Measurements from ENCODE around the gene COMMD8. TPM values are rescaled to one million over a fixed set of nuclear protein-coding genes. Genes with fewer than 3 reads are reported as not detected.

COMMD8 gene
- total RNA-seq, 2 donors from 2014 or later = 4.6 to 9.9 TPM

DNA sequence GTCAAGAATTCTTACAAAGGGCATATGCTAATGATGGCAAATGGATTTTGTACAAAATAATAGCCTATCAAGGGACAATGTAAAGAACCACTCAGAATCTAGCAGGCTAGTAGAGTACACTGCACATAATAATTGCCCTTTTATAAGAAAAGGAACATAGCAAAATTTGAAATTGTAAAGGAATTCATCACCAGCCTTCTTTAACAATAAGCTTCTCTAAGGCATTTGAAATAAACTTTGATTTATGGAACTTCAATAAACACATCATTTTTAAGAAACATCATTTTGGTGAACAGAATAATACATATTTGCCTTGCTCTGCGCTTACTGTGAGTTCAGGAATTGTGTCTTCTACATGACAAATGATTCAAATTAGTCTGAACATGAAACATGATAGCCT lies 11.9 kb upstream of the COMMD8 start:
- ATAC-seq (no peak), DNase-seq (no peak)
- Histone ChIP-seq H3K27ac (no peak overlapping the region), H3K4me3 (no peak overlapping the region), H3K27me3 (no peaks in the 10 kb centered on the region), H3K9me3 (no peaks in the 10 kb centered on the region), H3K4me1 (no peaks in the 10 kb centered on the region), H3K36me3 (replicated peaks in 1 of 2; ENCODE audit: insufficient read depth in 1 of 2, low read depth in 2 of 2) (no peaks in the 10 kb centered on the region)
- WGBS, 2 donors = 48 to 71% methylated on average over 1 of the region's 1 CpG
- intact Hi-C loops (cut with DNase I) = no loop called here
- TF ChIP-seq POLR2A (IDR thresholded peaks at IDR 0.05) = no peak
- TF ChIP-seq, protein P1, sequence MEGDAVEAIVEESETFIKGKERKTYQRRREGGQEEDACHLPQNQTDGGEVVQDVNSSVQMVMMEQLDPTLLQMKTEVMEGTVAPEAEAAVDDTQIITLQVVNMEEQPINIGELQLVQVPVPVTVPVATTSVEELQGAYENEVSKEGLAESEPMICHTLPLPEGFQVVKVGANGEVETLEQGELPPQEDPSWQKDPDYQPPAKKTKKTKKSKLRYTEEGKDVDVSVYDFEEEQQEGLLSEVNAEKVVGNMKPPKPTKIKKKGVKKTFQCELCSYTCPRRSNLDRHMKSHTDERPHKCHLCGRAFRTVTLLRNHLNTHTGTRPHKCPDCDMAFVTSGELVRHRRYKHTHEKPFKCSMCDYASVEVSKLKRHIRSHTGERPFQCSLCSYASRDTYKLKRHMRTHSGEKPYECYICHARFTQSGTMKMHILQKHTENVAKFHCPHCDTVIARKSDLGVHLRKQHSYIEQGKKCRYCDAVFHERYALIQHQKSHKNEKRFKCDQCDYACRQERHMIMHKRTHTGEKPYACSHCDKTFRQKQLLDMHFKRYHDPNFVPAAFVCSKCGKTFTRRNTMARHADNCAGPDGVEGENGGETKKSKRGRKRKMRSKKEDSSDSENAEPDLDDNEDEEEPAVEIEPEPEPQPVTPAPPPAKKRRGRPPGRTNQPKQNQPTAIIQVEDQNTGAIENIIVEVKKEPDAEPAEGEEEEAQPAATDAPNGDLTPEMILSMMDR (IDR thresholded peaks at IDR 0.05) = no peak

DNA sequence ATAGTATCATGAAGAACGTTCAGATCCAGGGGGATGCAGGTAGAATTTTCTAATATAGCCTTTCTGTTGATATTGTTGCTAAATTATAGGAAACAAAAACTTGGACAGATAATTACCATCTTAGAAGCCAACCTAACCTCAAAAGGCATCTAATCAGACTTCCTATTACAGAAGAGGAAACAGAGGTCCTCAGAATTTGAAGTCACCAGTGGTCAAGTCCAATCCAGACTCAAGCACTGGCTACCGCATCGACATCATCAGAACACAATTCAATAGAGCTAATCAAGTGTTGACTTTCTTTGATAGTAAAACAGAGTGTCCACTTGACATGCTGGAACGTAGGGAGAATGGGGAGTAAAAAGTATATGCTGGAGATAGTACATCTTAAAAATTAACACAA lies 11.3 kb upstream of the COMMD8 start:
- H3K27me3 ChIP-seq = no peaks in the 10 kb centered on the region
- intact Hi-C loops (cut with DNase I) = no loop called here
- H3K27ac ChIP-seq = no peak overlapping the region
- H3K9me3 ChIP-seq = no peaks in the 10 kb centered on the region
- ATAC-seq (no peak), DNase-seq (no peak)
- H3K4me3 ChIP-seq = no peak overlapping the region
- H3K36me3 ChIP-seq (replicated peaks in 1 of 2; ENCODE audit: insufficient read depth in 1 of 2, low read depth in 2 of 2) = no peaks in the 10 kb centered on the region
- 54 to 57% methylated on average over 4 of the region's 4 CpGs for WGBS, 2 donors
- TF ChIP-seq, protein P1 (IDR thresholded peaks at IDR 0.05) = no peak
- TF ChIP-seq POLR2A (IDR thresholded peaks at IDR 0.05) = no peak
- no peaks in the 10 kb centered on the region for H3K4me1 ChIP-seq

DNA sequence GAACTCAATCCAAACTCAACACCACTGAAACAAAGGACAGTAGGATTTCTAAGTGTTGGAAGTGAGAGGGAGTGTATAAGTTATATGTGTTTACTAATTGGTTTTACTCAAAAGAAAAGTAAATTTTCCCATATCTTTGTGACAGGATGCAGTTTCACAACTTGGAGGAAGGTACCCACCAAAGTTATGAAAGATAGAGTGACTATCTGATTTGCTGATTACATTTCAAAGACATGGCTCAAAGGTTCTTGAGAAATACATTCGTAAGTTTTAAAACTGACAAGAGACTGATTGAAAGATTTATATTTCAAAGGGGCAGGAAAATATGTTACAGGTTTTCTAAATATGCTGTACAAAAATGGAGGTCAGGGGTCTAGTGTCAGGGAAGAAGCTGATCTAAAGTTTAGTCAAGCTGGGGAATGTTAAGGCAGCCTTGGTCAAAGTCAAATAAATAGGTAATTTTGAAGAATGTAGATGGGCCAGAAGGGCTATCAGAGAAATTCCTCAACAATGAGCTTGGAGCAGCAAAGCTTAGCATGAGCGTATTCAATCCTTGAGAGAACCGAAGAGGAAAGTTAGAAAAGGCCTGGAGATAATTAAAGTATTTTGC lies 9.7 kb upstream of the COMMD8 start:
- no peak for DNase-seq
- intact Hi-C loops (cut with DNase I) = no loop called here

DNA sequence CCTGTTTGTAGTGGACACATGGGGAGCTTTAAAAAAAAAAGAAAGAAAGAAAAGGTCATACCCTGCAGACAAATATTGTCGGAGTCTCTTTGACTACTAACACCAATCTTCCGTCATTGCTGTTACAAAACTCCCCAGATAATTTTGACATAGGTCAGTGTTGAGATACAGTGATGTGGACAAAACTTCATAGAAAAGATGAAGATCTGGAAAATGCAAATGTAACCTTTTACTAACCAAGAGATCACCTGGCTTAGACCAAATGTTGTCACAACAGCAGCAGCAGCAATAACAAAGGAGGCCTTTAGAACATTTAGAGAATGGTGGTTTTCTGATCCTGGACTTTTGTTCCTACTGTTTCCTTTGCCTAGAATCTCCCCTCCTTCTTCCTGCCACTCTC lies 8.1 kb upstream of the COMMD8 start:
- Histone ChIP-seq H3K9me3 (no peaks in the 10 kb centered on the region), H3K4me3 (no peak overlapping the region), H3K4me1 (no peaks in the 10 kb centered on the region), H3K36me3 (replicated peaks in 1 of 2; ENCODE audit: insufficient read depth in 1 of 2, low read depth in 2 of 2) (no peaks in the 10 kb centered on the region), H3K27me3 (no peaks in the 10 kb centered on the region), H3K27ac (peak overlapping the region in 3 of 4 donors; percentile 8 to 58 (median 44))
- WGBS, 2 donors = 55 to 71% methylated on average over 2 of the region's 2 CpGs
- DNase-seq (no peak), ATAC-seq (peak; percentile 52)
- intact Hi-C loops (cut with DNase I) = no loop called here
- TF ChIP-seq, protein P1 (IDR thresholded peaks at IDR 0.05) = no peak
- no peak for TF ChIP-seq POLR2A (IDR thresholded peaks at IDR 0.05)

More for the DNA sequence above, 9.7 kb upstream of the COMMD8 start:
- Histone ChIP-seq H3K27me3 (no peaks in the 10 kb centered on the region), H3K4me3 (no peak overlapping the region), H3K36me3 (replicated peaks in 1 of 2; ENCODE audit: insufficient read depth in 1 of 2, low read depth in 2 of 2) (no peaks in the 10 kb centered on the region), H3K27ac (no peak overlapping the region), H3K4me1 (no peaks in the 10 kb centered on the region), H3K9me3 (no peaks in the 10 kb centered on the region)
- TF ChIP-seq, protein P1 (IDR thresholded peaks at IDR 0.05) = no peak
- no peak for TF ChIP-seq POLR2A (IDR thresholded peaks at IDR 0.05)
- no peak for ATAC-seq
- WGBS, 2 donors = 87 to 91% methylated on average over 3 of the region's 3 CpGs

DNA sequence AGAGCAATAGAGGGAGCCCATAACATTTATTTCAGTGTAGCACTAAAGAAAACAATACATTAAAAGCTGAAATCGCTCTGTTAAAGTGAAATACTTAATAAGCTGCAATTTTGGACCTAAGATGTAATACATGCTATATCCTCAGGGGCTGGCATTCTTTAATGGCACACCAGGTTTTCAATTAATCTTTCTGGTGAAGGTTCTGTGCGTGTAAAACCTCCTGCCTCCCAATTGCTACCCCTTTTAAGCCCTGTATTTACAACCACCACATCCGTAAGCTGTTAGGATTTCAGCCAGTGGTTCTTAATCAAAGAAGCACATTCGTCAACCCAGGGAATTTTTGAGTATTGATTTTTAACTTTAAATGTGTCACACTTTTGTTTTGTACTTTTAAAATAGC lies 7.6 kb upstream of the COMMD8 start:
- TF ChIP-seq, protein P1 (IDR thresholded peaks at IDR 0.05) = peak in 3 of 7 experiments; percentile 19 to 28 (median 21)
- no peak for TF ChIP-seq POLR2A (IDR thresholded peaks at IDR 0.05)
- DNase-seq = peak in 1 of 4 donors; percentile 12
- Histone ChIP-seq H3K36me3 (replicated peaks in 1 of 2; ENCODE audit: insufficient read depth in 1 of 2, low read depth in 2 of 2) (no peaks in the 10 kb centered on the region), H3K9me3 (no peaks in the 10 kb centered on the region), H3K27ac (peak overlapping the region in 3 of 4 donors; percentile 8 to 58 (median 44)), H3K4me3 (no peak overlapping the region), H3K27me3 (no peaks in the 10 kb centered on the region), H3K4me1 (no peaks in the 10 kb centered on the region)
- ATAC-seq = peak; percentile 87
- intact Hi-C loops (cut with DNase I) = no loop called here
- 34 to 40% methylated on average over 4 of the region's 4 CpGs for WGBS, 2 donors
